Measurements from ENCODE around the gene ECSCR. TPM values are rescaled to one million over a fixed set of nuclear protein-coding genes. Genes with fewer than 3 reads are reported as not detected.

The ECSCR gene
- total RNA-seq, 1 experiment from 2014 or later, result not detected

DNA sequence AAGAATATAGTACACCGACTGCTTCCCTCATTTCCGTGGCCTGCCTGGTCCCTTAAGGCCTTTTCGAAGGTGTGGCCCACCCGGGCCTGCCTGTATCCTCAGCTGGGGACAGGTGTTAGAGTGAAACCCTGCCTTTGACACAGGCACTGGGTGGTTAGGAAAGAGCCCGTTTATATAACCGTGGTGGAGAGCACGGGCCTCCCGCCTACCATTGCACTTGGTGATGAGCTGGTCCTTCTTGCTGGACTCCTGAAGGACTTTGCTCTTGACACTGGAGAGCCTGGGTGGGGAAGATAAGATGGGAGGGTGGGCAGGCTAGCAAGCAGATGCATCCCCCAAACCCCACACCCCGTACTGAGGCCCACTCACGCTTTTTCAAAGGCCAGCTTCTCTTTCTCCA lies 61.0 kb downstream of the ECSCR start:
- Mint-ChIP-seq H3K36me3 (ENCODE audit: insufficient read depth, unreplicated experiment) (peaks cover 23% of the 10 kb centered on the region), H3K27ac (ENCODE audit: unreplicated experiment) (no peak overlapping the region), H3K4me3 (ENCODE audit: low read depth, unreplicated experiment) (no peak overlapping the region), H3K9me3 (ENCODE audit: low read depth, unreplicated experiment) (no peaks in the 10 kb centered on the region), H3K27me3 (ENCODE audit: unreplicated experiment) (no peaks in the 10 kb centered on the region), H3K4me1 (ENCODE audit: low read depth, unreplicated experiment) (peaks cover 32% of the 10 kb centered on the region)
- no TSS peak for BruUV-seq (replicated peaks)
- CTCF ChIA-PET, result interaction anchor here (0.5 kb wide), 1 partner anchor 57 kb away, joined by 3 read pairs; no protein-coding TSS in a partner anchor
- TF ChIP-seq, protein P1, sequence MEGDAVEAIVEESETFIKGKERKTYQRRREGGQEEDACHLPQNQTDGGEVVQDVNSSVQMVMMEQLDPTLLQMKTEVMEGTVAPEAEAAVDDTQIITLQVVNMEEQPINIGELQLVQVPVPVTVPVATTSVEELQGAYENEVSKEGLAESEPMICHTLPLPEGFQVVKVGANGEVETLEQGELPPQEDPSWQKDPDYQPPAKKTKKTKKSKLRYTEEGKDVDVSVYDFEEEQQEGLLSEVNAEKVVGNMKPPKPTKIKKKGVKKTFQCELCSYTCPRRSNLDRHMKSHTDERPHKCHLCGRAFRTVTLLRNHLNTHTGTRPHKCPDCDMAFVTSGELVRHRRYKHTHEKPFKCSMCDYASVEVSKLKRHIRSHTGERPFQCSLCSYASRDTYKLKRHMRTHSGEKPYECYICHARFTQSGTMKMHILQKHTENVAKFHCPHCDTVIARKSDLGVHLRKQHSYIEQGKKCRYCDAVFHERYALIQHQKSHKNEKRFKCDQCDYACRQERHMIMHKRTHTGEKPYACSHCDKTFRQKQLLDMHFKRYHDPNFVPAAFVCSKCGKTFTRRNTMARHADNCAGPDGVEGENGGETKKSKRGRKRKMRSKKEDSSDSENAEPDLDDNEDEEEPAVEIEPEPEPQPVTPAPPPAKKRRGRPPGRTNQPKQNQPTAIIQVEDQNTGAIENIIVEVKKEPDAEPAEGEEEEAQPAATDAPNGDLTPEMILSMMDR (IDR thresholded peaks at IDR 0.05; ENCODE audit: unreplicated experiment), result no peak
- no peak for DNase-seq
- intact Hi-C loops (cut with micrococcal nuclease; ENCODE audit: unreplicated experiment), result no loop called here

DNA sequence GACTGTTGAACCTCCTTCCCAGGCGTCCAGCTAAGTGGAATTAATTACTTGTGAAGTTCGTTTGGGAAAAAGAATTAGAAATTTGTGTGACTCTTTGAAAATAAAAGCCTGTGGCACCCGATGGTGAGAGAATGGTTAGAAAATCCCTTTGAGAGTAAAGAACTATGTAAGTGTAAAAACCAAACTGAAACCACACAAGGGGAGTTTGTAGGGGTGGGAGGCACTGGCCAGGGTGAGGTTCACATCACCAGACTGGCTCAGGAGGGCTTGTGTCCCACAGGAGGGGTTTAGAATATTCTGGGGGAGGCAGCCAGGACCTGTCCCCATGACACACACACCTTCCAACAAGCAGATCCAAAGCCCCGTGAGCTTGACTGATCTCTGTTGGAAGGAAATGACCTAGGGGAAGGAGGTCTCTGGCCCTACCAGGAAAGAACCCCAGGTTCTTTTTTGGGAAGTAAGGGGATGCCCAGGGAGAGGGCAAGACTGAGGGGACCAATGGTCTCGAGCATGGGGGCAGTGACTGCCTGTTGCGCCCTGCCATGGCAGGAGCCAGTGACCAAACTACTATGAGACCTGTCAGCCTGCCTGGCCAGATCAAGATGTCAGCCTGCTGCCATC lies 62.9 kb downstream of the ECSCR start:
- H3K27ac Mint-ChIP-seq (ENCODE audit: unreplicated experiment), result no peak overlapping the region
- intact Hi-C loops (cut with micrococcal nuclease; ENCODE audit: unreplicated experiment), result no loop called here
- no peaks in the 10 kb centered on the region for H3K27me3 Mint-ChIP-seq (ENCODE audit: unreplicated experiment)
- TF ChIP-seq, protein P1 (IDR thresholded peaks at IDR 0.05; ENCODE audit: unreplicated experiment), result no peak
- H3K4me1 Mint-ChIP-seq (ENCODE audit: low read depth, unreplicated experiment), result peaks cover 30% of the 10 kb centered on the region
- H3K4me3 Mint-ChIP-seq (ENCODE audit: low read depth, unreplicated experiment), result no peak overlapping the region
- no peaks in the 10 kb centered on the region for H3K9me3 Mint-ChIP-seq (ENCODE audit: low read depth, unreplicated experiment)
- CTCF ChIA-PET, result no interaction called here
- H3K36me3 Mint-ChIP-seq (ENCODE audit: insufficient read depth, unreplicated experiment), result peaks cover 23% of the 10 kb centered on the region
- BruUV-seq (replicated peaks), result no TSS peak
- DNase-seq, result no peak

Other genes starting within 250 kb of the ECSCR start
- 228 and 230 TPM in 2 replicates for gene MATR3, start 169.0 kb downstream of the ECSCR start, total RNA-seq (2022)
- gene PAIP2, start 120.9 kb downstream of the ECSCR start, total RNA-seq (2022), result 73.0 and 81.2 TPM in 2 replicates
- gene SLC23A1, start 79.4 kb downstream of the ECSCR start, total RNA-seq (2022), result 0.80 and 2.8 TPM in 2 replicates
- gene MZB1, start 72.8 kb downstream of the ECSCR start, total RNA-seq (2022), result 0.24 TPM in 1 of 2 replicates, not detected in the other
- 1.9 and 2.4 TPM in 2 replicates for gene PROB1, start 67.6 kb downstream of the ECSCR start, total RNA-seq (2022)
- 5.1 and 6.8 TPM in 2 replicates for gene SPATA24, start 58.7 kb downstream of the ECSCR start, total RNA-seq (2022)
- gene DNAJC18, start 23.2 kb downstream of the ECSCR start, total RNA-seq (2022), result 6.7 and 9.8 TPM in 2 replicates
- not detected in 2 replicates for gene SMIM33, start 8.3 kb upstream of the ECSCR start, total RNA-seq (2022)
- 34.1 and 79.6 TPM in 2 replicates for gene STING1, start 20.0 kb upstream of the ECSCR start, total RNA-seq (2022)
- 179 and 187 TPM in 2 replicates for gene UBE2D2, start 98.6 kb upstream of the ECSCR start, total RNA-seq (2022)
- 64.1 and 69.1 TPM in 2 replicates for gene CXXC5, start 185.6 kb upstream of the ECSCR start, total RNA-seq (2022)

Measured in Calu3 (cell line).